ENCODE data around the gene REPS2.

The REPS2 gene

DNA sequence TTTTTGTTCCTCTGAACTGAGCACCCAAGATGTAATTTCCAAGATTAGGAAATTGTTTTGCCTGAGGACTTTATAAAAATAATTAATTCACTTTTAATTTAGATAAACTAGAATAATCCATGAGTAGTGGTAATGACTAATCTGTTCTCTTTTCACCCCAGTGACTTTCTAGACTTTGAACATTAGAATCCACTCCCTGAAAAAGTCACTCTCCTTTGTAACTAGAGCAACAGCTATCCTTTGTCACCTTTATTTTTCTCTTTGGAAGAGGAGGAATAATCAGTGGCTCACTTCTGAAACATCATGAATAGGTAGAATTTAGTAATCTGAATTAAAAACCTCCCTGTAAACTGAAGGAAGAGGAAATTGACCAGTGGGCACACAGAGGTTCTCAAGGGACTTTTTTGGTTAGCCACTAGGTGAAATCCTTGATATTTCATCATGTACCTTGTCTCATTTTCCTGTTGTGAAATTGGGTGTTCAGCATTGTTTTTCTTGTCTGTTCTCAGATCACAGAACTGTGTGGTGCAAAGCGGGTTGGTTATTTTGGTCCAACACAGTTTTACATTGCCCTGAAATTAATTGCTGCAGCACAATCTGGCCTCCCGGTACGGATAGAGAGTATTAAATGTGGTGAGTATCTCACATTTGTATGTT is 59.4 kb downstream of the REPS2 start:
- no peak for DNase-seq (ENCODE audit: low spot score)

GRCh38 chrX:17007134-17007768 is 60.8 kb downstream of the REPS2 start:
- peak; percentile 16 for DNase-seq (ENCODE audit: low spot score)

GRCh38 chrX:17009856-17010625 is 63.6 kb downstream of the REPS2 start:
- no peak for DNase-seq (ENCODE audit: low spot score)

DNA sequence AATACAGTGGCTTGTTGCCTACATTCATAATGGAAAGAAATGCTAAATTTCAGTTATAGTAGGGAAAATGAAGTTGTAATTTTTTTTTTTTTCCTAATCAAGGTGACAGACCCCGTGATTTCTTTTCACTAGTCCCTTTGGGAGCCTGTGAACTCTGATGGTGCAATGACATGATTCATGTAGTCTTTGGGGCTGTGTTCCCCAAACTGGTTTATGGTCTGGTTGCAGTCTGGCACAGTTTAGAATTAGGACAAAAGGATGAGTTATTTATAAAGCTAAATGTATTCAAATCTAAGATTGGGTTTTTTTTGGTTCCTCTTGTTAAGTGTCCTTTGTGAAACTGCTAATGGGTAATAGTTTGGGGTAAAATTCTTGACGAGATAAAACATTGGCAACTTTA is 66.0 kb downstream of the REPS2 start:
- no peak for DNase-seq (ENCODE audit: low spot score)

DNA sequence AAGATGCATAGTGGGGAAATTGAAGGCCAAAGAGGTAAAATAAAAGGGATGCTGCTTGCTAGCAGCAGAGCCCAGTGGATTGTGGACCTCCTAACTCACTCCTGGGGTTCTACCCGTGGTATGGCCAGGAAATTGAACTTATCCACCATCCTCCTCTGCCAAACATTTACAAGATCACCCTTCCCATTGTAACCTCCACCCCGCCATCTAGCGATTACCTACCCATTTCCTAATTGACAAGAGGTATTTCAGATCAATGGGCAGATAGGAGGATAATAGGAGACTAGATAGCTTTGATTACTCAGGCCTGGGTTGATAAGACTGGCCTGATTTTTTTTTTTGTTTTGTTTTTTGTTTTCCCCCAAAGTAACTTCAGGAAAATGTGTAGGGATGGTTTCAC is 67.8 kb downstream of the REPS2 start:
- no peak for DNase-seq (ENCODE audit: low spot score)

DNA sequence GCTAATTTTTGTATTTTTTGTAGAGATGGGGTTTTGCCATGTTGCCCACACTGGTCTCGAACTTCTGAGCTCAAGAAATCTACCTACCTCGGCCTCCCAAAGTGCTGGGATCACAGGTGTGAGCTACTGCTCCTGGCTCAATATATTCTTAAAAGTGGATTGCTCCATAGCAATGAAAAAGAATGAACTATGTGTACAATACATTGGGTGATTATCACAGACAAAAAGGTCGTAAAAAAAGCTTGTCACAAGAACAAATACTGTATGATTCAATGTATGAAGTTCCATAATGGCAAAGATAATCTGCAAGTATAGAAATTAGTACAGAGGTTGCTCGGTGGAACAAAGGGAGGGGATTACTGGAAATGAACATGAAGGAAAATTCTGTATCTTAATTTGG is 70.7 kb downstream of the REPS2 start:
- DNase-seq (ENCODE audit: low spot score) = no peak

- no peak for DNase-seq (ENCODE audit: low spot score)
Observed at GRCh38 chrX:17020356-17020755, 73.9 kb downstream of the REPS2 start.

DNA sequence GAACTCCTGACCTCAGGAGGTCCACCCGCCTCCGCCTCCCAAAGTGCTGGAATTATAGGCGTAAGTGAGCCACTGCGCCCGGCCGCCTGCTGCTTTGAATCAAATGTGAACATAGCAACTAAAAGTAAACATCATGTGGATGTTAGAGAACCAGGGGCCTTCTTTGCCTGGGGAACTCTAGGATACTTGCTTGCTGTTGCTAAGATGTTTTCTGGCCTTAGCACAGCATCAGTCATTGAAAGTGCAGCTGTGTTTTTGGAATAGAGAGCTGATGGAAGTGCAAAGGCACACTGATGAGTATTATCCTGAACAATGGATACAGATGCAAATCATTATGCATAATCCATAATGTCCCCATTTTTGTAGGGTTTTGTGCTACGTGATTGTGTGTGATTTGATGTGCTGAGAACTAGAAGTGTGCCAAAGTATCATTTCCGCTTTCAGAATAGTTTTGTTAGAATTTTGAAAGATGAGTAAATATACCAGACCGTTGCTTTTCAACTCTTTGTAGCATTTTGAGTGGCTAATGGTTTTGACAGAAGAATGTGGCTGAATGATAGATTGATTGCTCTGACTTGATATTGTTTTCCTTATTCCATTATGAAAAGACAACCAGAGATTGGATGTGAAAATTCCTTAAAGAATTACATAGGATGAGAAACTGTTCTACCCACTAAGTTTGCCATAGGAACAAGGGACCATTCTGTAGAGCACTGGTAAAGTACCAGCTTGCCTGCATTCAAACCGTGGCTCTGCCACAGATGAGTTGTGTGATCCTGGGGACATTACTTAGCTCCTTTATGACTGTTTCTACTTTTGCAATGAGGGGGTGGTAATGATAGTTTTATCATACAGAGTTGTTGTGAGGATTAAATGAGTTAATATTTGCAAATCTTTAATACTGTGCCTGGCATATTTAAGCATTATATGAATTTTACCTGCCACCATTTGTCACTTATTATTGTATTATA is 74.7 kb downstream of the REPS2 start:
- no peak for DNase-seq (ENCODE audit: low spot score)

GRCh38 chrX:17021851-17022604 is 75.6 kb downstream of the REPS2 start:
- no peak for DNase-seq (ENCODE audit: low spot score)

DNA sequence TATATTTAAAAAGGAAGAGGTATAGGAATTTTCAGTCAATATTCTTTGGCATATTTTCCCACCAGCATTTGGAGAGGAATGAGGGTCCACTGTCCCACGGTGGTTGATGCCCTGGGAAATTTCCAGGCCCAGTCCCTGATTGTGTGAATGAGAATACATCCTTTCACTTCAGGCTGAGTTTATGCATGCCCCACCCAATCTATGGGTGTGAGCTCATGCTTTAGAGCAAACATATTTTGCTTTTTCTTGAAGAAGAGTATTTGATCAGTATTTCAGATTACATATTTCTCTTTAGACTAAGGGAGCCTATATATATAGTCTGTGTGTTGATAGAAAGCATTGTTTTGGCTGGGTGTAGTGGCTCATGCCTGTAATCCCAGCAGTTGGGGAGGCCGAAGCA is 77.2 kb downstream of the REPS2 start:
- no peak for DNase-seq (ENCODE audit: low spot score)

DNA sequence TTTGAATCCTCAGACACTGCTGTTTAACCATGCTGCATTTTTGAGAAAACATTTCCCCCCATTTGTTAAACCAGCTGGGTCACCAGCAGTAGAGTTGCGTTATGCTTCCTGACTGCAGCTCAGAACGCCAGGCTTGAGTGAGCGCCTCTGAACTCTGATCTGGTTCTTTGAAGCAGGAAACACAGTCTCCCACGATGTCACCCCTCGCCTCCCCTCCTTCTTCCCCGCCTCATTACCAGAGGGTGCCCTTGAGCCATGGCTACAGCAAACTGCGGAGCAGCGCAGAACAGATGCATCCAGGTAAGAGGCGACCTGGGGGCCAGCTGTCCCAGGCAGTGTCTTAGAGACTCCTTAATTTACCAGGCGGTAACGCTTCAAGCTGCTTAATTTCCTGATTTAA is 78.4 kb downstream of the REPS2 start:
- DNase-seq (ENCODE audit: low spot score) = no peak

DNA sequence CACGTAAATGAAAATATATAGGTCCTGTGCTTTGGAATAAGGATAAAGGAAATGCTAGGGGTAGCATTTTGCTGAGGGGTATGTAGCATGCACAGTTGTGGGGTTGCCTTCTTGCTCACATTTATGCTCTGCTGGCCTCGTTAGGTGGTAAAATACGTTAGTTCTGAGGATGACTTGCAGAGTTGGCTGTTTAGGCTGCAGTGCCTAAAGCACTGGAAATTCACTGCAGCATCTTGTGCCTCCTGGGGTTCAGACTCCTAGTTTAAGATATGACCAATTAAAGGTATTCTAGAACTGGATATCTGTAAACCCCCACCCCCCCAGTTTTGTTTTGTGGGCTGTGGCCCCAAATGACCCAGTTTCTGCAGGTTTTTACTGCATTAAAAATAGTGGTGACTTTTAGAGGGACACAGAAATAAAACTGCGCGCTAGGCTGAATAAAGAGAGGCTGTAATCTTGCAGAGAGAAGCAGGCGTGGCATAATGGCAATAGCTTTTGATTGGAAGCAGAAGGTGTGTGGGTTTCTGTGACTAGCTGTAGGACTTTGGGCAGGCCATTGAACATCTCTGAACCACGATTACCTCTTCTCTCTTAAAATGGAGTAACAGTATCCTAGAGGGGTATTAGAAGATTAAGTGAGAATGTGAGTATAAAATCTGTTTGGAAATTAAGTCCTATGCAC is 79.3 kb downstream of the REPS2 start:
- DNase-seq (ENCODE audit: low spot score) = no peak

- DNase-seq (ENCODE audit: low spot score) = no peak
Observed at GRCh38 chrX:17027931-17028330, 81.5 kb downstream of the REPS2 start.

DNA sequence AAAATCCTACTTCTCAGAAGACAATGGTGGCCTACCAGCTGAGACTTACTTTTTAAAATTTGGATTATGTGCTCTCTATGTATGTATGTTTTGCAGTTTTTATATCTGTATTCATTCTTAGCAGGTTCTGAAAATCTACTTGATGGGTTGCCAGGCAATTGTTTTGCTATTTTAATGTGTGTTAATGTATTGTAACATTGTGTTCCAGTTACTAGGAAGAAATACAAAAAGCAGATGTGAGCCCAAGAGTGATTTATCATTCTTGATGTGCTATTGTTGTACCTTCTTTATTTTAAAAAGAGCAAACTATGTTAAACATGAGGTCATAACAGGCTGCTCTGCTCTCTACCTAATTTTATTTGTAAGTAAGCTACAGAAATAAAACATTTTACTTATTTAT is 81.9 kb downstream of the REPS2 start:
- no peak for DNase-seq (ENCODE audit: low spot score)

DNA sequence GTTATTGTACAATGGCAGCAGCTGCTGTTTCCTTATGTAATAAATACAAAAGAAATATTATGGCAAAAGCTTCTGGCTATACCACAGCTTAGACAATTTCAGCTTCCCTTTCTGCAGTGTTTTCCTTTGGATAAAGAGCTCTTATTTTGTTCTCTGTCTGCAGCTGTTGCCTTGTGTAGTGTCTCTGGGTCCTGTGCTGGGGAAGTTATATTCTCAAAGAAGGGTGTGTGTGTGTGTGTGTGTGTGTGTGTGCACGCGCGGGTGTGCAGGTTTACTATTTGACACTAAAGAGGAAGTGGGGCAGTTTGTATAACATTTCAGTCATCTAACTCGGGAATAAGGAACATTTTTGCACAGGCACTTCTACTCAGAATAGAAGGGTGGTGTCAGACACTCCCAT is 83.6 kb downstream of the REPS2 start:
- no peak for DNase-seq (ENCODE audit: low spot score)

- DNase-seq (ENCODE audit: low spot score) = no peak
Observed at GRCh38 chrX:17030580-17031270, 84.3 kb downstream of the REPS2 start.

- DNase-seq (ENCODE audit: low spot score) = no peak
Observed at GRCh38 chrX:17031827-17032226, 85.4 kb downstream of the REPS2 start.

DNA sequence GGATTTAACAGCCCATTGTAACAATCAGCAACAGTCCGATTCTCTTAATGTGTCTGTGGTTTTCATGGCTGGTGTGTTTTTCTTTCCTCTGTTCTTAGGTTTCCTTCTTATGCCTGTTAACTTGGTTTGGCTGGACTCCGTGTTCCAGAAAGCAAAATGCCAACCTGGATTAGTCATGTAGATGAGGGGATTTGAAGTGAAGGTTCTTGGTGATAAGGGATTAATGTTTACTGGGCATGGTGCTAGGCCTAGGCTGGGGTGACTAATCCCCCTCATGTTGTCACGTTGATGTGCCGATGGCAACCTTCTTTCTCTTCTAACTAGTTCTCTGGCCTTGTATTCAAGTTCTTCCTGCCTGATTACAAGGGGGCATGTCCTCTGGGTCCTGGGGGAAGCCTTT is 85.9 kb downstream of the REPS2 start:
- DNase-seq (ENCODE audit: low spot score) = no peak

DNA sequence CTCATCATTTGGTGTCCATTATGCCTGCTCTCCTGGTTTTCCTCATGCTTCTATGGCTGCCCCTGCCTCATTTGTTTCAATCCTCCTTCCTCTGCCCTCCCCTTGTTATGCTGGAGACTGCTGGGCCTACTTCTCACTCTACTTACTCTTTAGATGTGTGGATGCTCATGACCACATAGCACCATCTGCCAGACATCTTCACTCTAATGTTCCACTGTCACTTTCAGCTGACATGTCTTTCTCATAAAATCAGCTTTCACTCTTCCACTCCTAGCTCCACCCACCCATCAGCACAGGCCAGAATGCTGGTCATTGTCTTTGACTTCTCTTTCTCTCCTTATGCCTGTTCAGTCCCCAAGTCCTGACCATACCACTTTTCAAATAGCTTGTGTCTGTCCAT is 86.8 kb downstream of the REPS2 start:
- DNase-seq (ENCODE audit: low spot score) = no peak

DNA sequence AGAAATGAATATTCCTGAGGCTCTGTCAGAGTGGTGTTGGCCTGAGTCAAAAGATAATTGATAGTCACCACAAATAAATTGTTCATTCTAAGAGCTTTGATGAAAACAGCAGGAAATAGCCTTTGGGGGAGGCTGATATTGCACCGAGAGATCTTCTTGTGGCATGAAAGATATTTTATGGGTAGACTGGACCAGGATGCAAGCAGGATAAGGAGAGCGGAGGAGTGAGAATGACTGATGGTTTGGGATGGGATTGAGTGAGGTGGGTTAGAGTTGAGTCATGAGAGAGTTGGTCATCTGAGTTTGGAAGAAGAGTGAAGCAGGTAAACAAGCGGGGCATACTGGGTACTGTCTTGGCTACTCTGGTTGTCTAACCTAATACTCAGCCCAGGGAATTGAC is 88.7 kb downstream of the REPS2 start:
- DNase-seq (ENCODE audit: low spot score) = no peak

Data from hematopoietic multipotent progenitor cell treated with erythropoietin and hydrocortisone succinate and interleukin-3 and kit ligand, for 15 days (in vitro differentiated cells).